Activated naive CD4-positive, alpha-beta T cell (primary cell): Measurements from ENCODE around the gene CPM.

ENCODE experiments used
- DNase-seq, 4 experiments: peaks; one replicate each; lab custom pipeline; 2025; lab: John Stamatoyannopoulos, UW

Gene CPM

DNA sequence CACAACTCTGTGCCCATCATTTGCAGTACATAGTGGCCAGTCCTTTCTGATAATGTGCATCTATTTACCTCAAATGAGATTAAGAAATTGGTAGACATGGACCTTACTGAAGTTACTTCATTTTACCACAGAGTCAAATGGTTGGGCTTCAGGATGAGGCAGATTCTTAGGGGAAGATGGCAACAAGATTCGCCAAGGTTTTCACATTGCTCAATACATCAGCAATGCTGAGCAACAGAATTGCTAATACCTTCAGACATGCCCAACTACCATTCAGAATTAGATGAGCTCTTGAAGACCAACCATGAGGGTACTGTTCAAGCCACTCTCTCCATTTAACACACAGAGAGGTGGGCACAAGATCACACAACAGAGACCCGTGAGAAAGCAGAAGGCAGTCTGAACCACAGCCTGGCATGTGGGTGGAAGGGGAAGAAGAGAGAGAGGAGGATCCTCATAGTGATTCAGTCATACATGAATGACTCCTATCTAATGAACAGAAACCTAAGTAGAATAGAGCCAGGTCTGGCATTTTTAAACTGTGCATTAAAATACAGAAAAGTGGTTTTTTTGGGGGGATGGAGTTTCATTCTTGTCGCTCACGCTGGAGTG is 28.5 kb downstream of the CPM start:
- DNase-seq = no peak

DNA sequence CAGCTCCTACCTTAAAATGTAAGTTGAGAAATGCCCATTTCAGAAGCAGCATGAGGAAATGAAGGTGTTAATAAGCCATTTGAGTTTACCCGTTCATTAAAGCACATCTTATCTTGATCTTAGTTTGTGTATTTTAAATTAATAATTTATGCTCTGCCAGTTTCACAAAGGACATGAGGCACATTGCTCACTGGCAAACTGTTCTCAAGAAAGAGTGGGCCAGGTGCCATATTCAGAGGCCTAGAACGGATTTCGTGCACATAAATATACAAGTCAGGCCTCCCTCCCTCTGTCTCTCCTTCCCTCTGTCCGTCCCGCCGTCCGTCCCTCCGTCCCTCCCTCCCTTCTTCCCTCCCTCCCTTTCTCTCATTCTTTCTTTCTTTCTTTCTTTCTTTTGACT is 29.5 kb downstream of the CPM start:
- no peak for DNase-seq

DNA sequence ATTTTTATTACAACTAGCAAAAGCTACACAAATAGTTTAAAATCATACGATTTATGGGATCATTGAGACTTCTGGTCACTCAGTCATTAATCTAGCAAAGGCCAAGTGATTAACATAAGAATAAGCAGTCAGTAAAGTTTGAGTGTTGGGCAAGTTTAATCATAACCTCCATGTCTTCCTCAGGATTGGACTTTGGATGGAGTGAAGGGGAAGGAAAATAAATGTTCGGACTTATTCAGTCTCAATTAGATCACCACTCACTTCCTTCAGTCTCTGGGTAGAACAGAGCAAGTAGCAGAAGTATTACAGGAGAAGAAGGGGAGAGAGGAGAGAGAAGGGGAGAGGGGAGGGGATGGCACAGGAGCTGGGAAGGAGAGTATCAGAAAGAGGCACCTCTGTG is 31.4 kb downstream of the CPM start:
- DNase-seq = no peak

DNA sequence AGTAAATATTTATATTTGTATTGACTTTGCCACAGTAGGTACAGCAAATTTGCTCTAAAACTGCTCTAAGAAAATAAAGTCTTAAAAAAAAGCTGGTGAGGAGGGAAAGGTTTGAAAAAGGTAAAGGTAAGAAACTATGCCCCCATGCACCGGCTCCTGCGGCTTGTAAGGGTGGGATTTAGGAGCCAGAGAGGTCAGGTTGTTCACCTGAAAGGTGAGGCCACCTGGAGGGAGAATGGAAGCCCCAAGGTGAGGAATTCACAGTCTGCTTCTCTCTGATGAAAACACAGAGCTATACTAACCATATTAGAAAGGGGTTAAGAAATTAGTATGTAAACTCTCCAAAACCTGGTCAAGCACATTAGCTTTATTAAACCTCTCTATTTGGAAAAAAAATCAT is 31.8 kb downstream of the CPM start:
- no peak for DNase-seq

DNA sequence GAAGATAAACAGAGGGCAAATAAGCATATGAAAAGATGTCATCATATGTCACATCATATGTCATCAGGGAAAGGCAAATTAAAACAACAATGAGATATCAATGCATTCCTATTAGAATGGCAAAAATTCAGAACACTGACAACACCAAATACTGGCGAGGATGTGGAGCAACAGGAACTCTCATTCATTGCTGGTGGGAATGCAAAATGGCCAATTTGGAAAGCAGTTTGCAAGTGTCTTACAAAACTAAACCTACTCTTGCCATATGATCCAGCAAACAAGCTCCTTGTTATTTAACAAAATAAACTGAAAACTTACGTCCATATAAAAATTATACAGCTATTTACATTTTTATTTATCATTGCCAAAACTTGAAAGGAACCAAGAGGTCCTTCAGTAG is 32.7 kb downstream of the CPM start:
- DNase-seq = no peak

DNA sequence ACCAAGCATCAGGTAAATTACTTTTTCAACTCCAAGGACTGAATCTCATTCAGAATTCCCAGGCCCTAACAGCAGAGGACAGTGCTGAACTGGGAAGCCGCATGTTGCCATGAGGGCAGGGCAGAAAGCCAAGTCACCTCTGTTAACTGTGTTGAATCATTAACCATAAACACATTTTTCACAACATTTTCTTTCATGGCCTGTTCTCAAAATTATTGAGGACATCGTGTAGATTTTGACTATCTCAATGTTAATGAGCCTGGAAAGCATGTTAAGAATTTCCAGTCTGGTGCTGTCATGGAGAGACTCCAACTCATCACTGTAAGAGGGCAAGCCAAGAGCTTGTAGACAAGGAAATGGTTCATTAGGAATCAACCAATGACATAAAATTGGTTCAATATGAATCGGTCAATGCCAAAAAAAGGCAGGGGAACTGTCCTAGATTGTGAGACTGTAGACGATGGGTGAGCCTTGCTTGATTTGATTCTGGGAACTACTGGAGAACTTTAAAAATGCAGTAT is 33.7 kb downstream of the CPM start:
- DNase-seq = no peak

DNA sequence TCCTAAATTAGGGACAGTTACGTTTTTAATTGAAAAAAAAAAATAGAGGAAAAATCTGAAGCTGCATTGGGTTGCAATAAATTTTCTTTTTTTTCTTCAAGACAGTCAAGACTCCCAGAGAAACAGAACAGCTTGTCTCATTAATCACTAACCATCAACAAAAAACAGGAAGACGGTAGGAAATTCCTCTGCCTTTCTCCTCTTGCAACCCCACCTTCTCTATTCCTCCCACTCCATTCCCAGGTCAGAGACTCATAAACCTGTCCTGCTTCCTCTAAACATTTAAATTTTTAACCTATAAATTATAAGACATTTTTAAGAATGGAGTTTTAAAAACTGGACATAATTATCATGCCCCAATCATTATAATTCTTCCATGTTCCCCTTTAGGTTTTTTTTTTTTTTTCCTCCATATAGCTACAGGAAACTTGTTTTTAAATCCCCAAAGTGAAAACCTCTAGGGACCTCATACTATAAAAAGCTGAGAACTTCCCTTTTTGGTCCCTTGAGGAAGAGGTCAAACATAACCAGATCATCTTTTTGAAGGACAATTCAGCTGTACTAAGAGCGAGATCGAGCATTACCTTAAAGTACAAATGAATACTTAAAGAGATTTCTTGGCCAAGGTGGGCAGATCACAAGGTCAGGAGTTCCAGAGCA is 36.0 kb downstream of the CPM start:
- no peak for DNase-seq

DNA sequence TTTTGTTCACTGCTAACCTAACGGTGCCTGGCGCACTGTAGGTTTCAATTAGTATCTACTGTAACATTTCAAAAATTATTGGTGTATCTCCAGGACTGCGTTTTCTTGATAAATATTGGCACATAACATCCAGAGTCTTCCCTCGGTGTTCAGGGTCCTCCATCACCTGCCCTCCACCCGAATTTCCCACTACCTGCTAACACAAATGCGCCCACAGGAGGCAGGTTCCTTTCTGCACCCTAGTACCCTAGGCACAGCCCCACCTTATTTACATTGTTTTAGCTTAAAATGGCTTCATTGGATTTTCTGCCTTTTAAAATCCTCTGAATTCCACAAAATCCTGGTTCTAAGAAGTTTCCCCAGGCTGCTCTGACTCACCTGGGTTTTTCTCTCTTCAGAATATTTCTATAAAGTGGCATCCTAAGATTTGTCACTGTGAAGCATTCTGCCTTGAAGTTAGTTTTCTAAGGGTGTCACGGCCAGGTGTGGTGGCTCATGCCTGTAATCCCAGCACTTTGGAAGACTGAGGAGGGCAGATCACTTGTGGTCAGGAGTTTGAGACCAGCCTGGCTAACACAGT is 38.6 kb downstream of the CPM start:
- no peak for DNase-seq

DNA sequence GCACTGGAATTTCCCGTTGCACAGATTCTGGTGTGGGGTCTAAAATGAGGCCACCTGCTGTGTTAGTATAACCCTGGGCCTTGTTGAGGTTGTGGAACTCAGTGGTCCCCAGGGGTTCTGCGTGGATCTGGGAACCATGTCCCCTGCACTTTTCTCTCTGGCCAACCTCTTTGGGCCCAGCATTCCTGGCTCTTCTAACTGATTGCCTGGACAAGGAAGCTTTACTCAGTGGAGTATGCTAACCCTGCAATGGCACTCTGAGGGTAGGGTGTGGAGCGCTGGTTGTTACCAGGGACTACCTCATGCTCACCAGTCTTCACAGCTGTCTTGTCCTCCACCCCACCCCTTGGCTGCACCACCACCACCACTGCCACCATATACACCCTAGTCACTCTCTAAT is 39.2 kb downstream of the CPM start:
- DNase-seq = no peak

DNA sequence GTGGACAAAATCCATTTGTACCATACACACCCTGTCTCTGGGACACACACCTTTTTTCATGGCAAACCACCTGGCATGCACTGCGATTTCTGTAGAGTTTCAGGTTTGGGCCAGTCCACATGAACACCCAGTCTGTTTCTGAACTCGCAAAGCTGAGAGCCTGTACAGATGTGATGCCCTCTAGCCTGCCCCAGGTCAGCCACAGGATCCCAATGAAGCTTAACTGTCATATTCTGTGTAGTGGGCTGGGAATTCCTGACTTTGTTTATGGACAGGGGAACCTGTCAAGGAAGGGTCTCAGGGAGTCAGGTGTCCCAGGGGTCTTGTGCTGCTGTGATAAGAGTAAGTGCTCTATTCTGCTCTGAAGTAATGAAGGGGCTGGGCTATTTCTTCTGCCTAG is 39.8 kb downstream of the CPM start:
- no peak for DNase-seq

DNA sequence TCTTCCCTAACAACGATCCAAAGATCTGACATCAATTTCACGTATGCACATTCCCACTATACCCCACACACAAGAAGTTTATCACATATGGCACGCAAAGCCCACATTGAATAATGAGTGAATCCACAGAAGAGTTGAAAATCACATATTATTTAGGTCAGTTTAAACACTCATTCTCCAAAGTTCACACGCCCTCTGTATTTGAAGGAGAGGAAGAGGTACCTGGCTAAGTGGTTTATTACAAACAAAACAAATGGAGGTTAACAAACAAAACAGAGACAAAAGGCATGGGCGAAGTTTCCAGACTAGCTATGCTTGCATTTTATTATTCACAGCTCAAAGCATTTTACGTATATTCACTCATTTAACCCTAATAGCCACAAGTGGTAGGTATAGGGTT is 41.8 kb downstream of the CPM start:
- no peak for DNase-seq

DNA sequence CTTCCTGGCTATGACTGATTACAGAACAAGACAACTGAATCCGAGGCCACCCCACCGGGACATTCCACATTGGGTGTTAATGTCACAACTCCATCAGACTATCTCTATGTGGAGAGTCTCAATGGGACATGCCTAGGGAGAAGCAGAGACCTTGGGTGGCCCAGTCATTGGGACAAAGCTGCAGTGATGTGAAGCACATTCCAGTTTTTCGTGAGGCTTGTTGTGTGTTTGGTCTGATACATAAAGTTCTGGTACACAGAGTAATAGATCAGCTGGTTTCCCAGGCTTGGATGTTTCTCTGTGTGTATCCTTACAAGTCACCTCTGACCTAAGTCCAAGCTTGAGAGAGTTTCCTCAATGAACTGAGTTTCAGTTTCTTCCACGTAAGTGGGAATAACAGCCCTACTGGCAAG is 42.3 kb downstream of the CPM start:
- no peak for DNase-seq

DNA sequence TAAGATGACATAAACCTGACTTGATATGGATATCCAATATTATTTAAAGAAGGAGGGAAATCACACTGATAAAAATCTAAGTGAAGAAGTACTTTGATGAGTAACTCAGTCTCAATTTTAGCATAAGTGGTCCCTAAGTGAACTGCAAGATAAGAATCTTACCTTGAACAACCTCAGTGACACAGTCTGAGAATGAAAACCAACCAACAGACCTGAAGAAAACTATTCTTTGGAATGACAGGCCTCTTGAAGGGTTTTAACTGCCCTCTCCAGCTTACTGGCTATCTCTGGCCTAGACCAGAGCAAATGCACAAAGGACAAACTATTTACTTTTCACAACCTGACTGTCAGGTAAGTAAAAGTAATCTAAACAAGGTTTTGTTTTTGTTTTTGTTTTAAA is 44.7 kb downstream of the CPM start:
- DNase-seq = no peak

DNA sequence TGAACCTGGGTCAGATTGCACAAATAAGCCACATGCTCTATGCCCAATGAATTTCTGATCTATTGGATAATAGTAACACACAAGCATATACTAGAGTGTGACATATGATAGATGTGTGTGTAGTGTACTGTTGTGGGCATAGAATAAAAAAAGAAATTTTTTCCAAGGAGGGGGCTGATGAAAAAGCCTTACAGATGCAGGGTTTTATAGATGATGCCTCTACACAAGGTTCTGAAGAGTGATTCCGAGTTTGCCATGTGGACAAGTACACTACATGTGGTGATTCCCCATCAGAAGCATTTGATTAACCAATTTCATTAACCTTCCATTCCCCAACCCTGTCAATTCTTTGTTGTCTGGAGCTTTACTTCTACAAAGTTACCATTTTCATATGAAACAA is 45.3 kb downstream of the CPM start:
- no peak for DNase-seq

DNA sequence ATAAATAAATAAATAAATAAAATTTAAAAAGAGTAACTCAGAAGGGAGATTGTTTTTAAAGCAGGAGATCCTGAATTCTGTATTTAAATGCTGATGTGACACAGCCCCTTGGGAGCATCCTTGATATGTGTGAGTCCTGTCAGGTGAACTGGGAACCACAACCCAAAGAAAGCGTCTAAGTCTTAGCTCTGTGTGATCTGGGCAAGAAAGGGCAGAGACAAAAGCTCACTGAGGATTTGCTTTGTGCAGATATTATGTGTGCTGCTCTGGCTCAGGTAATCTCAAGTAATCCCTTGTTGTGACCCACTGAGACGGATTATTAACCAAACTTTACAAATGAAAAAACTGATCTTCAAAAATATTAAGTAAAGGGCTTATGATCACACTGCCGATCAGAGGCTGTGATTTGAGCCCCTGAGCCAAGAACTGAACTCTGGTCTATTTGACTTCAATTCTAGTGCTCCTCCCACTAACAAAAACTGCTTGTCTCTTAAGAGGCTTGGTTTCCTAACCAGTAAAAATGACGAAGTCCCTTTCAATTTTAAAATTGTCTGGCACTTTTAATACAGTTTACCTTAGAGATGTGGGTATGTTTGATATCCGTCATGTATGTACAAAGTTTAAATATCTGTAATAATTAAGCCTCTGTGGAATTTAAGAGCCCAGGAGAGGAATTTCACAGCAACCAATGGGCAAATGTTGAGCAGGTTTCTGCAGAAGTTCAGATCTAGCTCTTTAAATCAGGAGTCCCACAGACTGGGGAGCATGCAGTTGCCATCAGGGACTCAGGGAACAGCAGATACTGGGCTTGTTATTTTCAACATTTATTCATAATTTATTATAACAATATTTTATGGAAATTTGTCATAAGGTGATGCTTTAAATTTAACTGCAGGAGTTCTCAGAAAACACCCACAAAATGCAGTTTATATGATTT is 46.1 kb downstream of the CPM start:
- no peak for DNase-seq

DNA sequence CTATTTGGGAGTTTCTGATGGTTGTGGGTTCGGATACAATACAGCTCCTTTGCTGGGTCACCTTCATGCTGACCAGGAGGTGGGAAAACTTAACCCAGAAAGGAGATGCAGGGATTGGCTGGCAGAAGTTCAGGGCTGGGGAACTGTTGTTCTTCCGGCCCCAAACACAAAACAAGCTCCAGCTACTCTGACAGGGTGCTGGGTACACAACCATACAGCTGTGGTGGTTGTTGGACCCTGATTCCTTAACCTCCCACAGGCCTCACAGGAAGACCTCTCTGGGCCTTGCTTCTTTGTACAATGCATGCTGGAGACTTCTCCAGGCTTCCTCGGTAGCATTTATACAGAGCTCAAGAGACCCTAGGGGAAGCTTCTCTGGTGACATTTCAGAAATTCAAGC is 47.6 kb downstream of the CPM start:
- no peak for DNase-seq

DNA sequence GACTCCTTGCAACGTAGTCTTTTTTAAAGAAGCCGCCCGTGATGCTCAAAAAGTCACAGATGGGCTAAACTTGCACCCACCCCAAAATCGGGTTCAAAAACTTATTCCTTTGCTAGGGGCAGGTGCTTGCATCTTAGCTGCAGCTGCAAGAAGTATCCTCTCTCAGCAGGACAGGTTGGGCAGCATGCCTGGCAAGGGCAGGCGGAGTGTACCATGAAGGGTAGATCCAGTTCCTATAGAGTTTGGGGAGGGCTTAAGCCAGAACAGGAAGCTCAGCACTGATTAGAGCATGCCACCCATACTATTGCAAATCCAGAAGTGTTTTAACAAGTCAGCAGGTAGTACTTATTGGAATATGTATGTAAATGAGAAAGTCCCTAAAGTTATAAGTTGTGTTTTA is 48.7 kb downstream of the CPM start:
- no peak for DNase-seq

DNA sequence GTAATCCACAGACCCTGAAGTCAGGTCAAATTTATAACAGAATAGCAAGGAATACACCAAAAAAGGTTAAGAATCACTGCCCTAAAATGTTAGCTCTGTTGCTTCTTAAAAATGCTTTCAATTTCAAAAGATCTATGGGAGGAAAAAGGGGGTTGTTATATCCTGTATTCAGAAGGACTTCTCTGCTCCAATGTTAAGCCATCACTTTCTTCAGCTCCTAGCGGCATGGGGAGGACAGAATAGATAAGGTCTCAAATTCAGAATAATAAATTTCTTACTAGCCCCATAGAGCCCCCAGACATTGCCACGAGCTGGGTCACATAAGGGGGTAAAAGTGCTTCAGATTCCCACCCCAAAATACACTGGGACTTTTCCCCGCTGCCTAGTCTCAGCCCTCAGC is 49.8 kb downstream of the CPM start:
- DNase-seq = no peak

DNA sequence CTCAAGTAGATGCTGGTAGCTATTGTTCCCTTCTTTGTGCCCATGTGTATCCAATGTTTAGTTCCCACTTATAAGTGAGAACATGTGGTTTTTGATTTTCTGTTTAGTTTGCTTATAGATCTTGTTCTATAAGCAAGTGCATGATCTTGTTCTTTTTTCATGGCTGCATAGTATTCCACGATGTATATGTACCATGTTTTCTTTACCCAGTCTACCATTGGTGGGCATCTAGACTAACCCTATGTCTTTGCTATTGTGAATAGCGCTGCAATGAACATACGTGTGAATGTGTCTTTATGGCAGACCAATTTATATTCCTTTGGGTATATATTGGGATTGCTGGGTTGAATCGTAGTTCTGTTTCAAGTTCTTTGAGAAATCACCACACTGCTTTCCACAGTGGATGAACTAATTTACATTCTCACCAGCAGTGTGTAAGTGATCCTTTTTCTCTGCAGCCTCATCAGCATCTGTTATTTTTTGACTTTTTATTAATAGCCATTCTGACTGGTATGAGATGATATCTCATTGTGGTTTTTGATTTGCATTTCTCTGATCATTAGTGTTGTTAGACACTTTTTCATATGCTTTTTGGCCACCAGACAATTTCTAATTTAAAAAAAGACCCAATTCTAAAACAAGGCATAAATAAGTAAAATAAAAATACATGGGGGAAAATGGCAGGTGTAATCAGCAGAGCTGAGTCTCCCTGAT is 50.6 kb downstream of the CPM start:
- no peak for DNase-seq

DNA sequence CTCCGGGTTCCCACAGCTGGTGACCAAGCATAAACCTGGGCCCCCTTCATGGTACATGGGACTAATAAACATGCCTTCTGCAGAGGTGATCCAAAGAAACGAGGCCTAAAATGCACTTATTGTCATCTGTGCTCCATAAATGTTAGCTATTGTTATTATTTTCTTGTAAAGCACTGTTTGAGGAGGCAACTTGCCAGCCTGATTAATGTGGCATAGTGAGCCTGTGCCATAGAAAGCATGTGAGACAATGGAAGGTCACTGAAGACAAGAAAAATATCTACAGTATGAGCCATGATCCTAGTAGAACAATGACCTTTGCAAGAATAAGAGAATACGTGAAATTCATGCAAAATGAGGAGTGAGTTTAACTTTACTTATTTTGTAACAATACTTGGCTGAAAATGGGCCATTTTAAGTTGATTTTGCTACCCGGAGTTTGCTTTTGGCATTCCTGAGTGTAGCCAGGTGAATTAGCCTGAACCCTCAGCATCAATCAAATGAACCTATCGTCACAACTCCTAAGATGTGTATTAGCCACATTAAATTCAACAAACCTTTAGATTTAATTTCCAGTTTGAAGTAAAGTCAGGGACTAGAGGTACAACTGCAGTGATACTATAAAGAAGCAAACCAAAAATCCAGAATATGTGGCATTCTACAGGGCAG is 52.2 kb downstream of the CPM start:
- DNase-seq = no peak

DNA sequence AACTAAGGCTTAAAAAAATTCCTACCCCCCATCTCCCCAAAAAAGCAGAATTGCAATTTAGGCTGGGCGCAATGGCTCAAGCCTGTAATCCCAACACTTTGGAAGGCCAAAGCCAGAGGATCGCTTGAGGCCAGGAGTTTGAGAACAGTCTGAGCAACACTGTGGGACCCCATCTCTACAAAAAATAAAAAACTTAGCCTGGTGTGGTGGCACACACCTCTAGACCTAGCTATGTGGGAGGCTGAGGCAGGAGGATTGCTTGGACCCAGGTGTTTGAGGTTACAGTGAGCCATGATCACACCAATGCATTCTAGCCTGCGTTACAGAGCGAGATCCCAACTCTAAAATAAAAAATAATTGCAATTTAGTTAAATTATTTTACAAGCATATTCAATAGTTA is 54.1 kb downstream of the CPM start:
- DNase-seq = no peak
